ENCODE results near the gene H2AZ1.
"Not testable (repeated sequence)": the region's sequence is repeated elsewhere in the genome, so short reads cannot be mapped to it uniquely, and the experiment has no call there.

H2AZ1 gene

GRCh38 chr4:99949999-99950912 lies at the start of gene H2AZ1:
H2AZ1 (minus strand) TSS chr4:99950275; CDS start chr4:99950170, 105 bp downstream.
- DNase-seq (ENCODE audit: low spot score) = peak; percentile 99

GRCh38 chr4:99998062-99998867 lies 48.2 kb upstream of the H2AZ1 start:
- DNase-seq (ENCODE audit: low spot score) = peak; percentile 32

- no peak for DNase-seq (ENCODE audit: low spot score)
These were observed 41.7 kb upstream of the H2AZ1 start for GRCh38 chr4:99991741-99992140.

GRCh38 chr4:99987681-99988080 lies 37.6 kb upstream of the H2AZ1 start:
- DNase-seq (ENCODE audit: low spot score) = no peak

GRCh38 chr4:99986792-99987191 lies 36.7 kb upstream of the H2AZ1 start:
- DNase-seq (ENCODE audit: low spot score) = no peak

- no peak for DNase-seq (ENCODE audit: low spot score)
These were observed 33.3 kb upstream of the H2AZ1 start for GRCh38 chr4:99983289-99983943.

- no peak for DNase-seq (ENCODE audit: low spot score)
These were observed 29.8 kb upstream of the H2AZ1 start for GRCh38 chr4:99979872-99980271.

- no peak for DNase-seq (ENCODE audit: low spot score)
These were observed 21.5 kb upstream of the H2AZ1 start for GRCh38 chr4:99971453-99972111.

- DNase-seq (ENCODE audit: low spot score) = no peak
These were observed 18.3 kb upstream of the H2AZ1 start for GRCh38 chr4:99968330-99968729.

GRCh38 chr4:99966692-99967091 lies 16.6 kb upstream of the H2AZ1 start:
- no peak for DNase-seq (ENCODE audit: low spot score)

- DNase-seq (ENCODE audit: low spot score) = no peak
These were observed 15.7 kb upstream of the H2AZ1 start for GRCh38 chr4:99965674-99966350.

- no peak for DNase-seq (ENCODE audit: low spot score)
These were observed 15.1 kb upstream of the H2AZ1 start for GRCh38 chr4:99965173-99965572.

- DNase-seq (ENCODE audit: low spot score) = no peak
These were observed 11.6 kb upstream of the H2AZ1 start for GRCh38 chr4:99961711-99962110.

GRCh38 chr4:99960648-99961047 lies 10.6 kb upstream of the H2AZ1 start:
- DNase-seq (ENCODE audit: low spot score) = no peak

GRCh38 chr4:99958207-99958606 lies 8.1 kb upstream of the H2AZ1 start:
- DNase-seq (ENCODE audit: low spot score) = not testable (repeated sequence)

- no peak for DNase-seq (ENCODE audit: low spot score)
These were observed 809 bp upstream of the H2AZ1 start for GRCh38 chr4:99950913-99951254.

GRCh38 chr4:99949034-99949998 lies 759 bp downstream of the H2AZ1 start:
- DNase-seq (ENCODE audit: low spot score) = peak; percentile 95

GRCh38 chr4:99947608-99948007 lies 2.5 kb downstream of the H2AZ1 start:
- no peak for DNase-seq (ENCODE audit: low spot score)

- no peak for DNase-seq (ENCODE audit: low spot score)
These were observed 2.9 kb downstream of the H2AZ1 start for GRCh38 chr4:99947190-99947578.

Data from Ammon's horn (tissue), 1 donor.